HG02642 (cell line): Measurements from ENCODE around the gene SRP9.
"Not testable (repeated sequence)": the region's sequence is repeated elsewhere in the genome, so short reads cannot be mapped to it uniquely, and the experiment has no call there.

Experiments
- ATAC-seq: cut with Tn5 transposase; IDR thresholded peaks from one replicate; pipeline ENCODE4 v1.9.1; 2021; ENCODE audit warnings: mild to moderate bottlenecking; ENCODE audit not compliant: unreplicated experiment, poor library complexity

Gene SRP9

GRCh38 chr1:225812488-225813213, 35.0 kb downstream of the SRP9 start:
- no peak for ATAC-seq

- ATAC-seq, result no peak
These were observed 35.8 kb downstream of the SRP9 start for GRCh38 chr1:225813214-225813964.

DNA sequence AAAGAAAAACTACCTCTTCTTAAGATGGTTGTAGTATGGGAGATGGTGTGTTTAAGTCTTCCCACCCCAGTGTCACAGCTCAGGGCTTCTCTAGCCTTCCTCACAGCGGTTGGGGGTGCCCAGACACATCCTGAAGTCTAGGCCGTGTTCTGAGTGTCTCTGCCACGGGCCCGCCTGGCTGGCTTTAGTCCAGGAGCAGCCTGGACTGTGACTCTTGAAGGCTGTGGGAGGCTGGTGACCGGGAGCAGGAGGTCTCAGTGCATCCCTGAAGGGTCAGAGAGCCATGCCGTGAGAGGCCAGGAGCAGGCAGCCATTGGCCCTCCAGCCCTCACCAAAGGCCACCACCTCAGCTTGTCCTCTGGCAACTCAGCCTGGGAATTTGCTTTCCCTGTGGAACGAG, 36.8 kb downstream of the SRP9 start:
- no peak for ATAC-seq

DNA sequence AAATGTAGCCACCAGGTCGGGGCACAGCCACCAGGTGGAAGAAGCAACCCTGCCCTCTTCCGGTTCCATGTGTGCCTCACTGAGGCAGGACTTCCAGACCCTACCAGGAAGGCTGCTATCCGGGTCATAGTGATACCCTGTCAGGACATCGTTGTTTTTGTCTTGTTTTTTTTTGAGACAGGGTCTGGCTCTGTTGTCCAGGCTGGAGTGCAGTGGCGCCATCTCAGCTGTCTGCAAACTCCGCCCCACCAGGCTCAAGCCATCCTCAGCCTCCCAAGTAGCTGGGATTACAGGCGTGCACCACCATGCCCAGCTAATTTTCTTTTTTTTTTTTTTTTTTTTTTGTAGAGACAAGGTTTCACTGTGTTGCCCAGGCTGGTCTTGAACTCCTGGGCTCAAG, 37.5 kb downstream of the SRP9 start:
- ATAC-seq, result not testable (repeated sequence)

- ATAC-seq, result no peak
These were observed 38.0 kb downstream of the SRP9 start for GRCh38 chr1:225815526-225816178.

DNA sequence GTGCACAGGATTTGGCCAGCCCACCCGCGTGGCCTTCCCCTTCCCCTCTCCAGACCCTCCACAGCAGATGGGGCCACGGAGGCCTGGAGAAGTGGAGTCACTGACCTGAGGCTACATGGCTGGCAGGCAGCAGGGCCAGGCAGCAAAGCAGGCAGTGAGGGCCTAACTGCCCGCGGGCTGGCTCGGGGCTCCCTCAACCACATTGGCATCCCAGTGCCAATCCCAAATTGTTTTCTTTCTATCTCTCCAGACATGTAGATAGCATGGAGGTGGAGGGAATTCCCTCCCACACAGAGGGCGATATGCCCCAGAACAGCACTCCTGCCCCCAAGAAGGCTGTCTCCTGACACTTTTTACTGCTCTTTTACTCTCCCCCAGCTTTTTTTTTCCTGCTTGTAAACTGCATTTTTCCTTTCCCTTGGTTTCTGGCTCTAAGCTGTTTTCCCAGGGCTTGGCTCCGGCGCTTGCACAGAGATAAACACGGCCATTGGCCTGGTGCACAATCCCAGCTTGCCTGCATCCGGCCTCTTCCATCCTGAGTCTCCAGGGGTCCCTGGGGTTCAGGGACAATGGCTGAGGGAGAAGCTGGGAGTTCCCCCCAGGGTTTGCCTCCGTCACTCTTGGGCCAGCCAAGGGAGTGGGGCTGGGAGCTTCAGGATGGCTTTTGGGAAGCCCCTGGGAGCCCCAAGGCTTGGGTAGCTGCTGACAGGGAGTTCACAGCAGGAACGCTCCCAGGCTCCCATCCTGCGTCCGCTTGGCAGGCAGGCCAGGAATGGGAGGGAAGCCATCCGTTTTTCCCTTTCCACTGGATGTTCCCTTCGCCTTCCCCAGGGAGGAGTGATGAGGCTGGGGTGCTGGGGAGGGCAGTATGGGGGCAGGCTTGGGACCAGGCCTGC, 39.3 kb downstream of the SRP9 start:
- no peak for ATAC-seq

- ATAC-seq, result no peak
These were observed 40.0 kb downstream of the SRP9 start for GRCh38 chr1:225817611-225818061.

- no peak for ATAC-seq
These were observed 40.6 kb downstream of the SRP9 start for GRCh38 chr1:225818229-225818628.

- ATAC-seq, result no peak
These were observed 41.9 kb downstream of the SRP9 start for GRCh38 chr1:225819346-225820192.

DNA sequence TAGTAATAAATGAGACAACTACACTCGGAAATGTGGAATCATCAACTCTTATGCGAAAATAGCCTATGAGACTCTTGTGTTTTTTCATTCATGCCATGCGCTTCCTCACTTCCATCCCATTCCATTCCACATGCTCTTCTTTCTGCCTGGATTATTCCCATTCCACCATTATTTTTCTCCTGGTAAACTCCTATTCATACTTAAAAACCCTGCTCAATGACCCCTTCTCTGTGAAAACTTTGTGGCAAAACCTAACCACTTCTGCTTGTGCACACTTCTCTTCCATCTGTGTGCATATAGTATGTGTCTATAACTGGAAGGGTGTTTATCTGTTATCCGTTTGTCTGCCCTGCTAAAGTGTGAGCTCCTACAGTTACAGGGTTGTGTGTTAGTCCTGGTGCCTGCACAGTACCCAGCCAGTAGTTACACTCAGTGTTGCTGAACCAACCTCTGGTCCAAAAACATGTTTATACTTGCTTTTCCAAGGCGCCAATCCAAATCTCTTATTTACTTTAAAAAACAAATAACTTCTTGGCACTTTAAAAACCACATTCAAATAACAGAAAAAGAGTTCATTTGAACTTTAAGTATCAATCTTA, 43.0 kb downstream of the SRP9 start:
- ATAC-seq, result no peak

GRCh38 chr1:225822655-225823403, 45.2 kb downstream of the SRP9 start:
- no peak for ATAC-seq

GRCh38 chr1:225823811-225824261, 46.2 kb downstream of the SRP9 start:
- no peak for ATAC-seq

- no peak for ATAC-seq
These were observed 46.9 kb downstream of the SRP9 start for GRCh38 chr1:225824533-225824941.

- ATAC-seq, result no peak
These were observed 47.5 kb downstream of the SRP9 start for GRCh38 chr1:225825078-225825477.

DNA sequence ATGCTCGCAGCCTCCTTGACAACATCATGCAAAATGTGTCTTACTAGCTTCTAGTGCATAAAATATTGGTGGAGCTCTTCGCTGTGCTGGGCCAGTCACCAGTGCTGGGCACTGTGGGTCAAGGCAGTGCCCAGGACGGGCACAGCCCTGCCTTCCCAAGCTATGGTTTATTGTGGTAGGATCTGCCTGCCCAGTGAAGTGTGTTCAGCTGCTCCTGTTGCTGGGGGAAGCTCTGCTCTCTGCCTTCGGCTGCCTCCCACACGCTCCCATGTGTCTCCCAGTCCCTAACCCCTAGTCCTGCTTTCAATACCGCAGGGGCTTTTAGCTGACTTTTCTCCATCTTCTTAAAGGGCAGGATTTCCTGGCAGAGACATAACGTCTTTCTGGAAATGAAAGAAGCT, 48.0 kb downstream of the SRP9 start:
- no peak for ATAC-seq

GRCh38 chr1:225827076-225827475, 49.5 kb downstream of the SRP9 start:
- ATAC-seq, result no peak

DNA sequence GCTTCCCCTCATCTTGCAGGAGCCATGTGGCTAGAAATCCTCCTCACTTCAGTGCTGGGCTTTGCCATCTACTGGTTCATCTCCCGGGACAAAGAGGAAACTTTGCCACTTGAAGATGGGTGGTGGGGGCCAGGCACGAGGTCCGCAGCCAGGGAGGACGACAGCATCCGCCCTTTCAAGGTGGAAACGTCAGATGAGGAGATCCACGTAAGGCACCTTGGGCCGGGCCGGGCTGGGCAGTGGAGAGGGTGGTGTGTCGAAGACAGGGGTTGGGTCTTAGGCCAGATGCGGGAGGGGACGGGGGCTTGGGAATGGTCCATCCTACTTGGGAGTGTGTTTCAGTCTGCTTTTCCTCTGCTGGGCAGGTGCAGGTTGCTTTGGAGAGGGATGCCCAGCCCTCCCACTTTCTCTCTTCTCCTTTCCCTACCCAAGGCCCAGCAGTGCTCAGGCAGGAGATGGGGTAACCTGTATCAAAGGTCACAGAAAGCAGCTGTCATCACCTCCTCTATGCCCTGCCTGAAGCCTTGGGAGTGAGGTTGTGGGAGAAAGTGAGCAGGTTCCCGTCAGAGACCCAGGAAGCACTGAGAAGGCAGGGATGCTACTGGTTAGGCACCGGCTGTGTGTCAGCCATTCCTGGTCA, 51.2 kb downstream of the SRP9 start:
- no peak for ATAC-seq

GRCh38 chr1:225830841-225831240, 53.2 kb downstream of the SRP9 start:
- no peak for ATAC-seq
